ENCODE data around the gene CDKN2C.
"Not testable (repeated sequence)": the region's sequence is repeated elsewhere in the genome, so short reads cannot be mapped to it uniquely, and the experiment has no call there.

CDKN2C gene

DNA sequence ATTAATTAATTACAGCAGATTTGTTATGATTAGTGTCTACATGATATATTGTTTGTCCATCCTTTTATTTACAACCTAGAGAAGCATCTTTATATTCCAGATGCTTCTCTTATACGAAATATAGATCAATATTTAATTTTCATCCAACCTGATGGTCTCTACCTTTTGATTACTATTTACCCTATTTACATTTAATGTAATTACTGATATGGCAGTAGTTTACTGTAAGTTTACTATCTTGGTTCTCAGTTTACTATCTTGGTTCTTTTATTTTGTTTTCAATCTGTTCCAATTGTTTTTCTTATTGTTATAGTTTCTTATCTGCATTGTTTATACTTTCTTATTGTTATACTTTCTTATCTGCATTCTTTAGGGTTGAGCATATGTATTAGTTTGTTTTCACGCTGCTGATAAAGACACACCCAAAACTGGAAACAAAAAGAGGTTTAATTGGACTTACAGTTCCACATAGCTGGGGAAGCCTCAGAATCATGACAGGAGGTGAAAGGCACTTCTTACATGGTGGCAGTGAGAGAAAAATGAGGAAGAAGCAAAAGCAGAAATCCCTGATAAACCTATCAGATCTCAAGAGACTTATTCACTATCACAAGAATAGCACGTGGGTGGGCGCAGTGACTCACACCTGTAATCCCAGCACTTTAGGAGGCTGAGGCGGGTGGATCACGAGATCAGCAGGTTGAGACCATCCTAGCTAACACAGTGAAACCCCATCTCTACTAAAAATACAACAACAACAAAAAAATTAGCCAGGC lies 38.9 kb upstream of the CDKN2C start:
- TF ChIP-seq, protein P1, sequence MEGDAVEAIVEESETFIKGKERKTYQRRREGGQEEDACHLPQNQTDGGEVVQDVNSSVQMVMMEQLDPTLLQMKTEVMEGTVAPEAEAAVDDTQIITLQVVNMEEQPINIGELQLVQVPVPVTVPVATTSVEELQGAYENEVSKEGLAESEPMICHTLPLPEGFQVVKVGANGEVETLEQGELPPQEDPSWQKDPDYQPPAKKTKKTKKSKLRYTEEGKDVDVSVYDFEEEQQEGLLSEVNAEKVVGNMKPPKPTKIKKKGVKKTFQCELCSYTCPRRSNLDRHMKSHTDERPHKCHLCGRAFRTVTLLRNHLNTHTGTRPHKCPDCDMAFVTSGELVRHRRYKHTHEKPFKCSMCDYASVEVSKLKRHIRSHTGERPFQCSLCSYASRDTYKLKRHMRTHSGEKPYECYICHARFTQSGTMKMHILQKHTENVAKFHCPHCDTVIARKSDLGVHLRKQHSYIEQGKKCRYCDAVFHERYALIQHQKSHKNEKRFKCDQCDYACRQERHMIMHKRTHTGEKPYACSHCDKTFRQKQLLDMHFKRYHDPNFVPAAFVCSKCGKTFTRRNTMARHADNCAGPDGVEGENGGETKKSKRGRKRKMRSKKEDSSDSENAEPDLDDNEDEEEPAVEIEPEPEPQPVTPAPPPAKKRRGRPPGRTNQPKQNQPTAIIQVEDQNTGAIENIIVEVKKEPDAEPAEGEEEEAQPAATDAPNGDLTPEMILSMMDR (IDR thresholded peaks at IDR 0.05; ENCODE audit: borderline replicate concordance, insufficient read depth, low read depth, low read length): no peak
- H3K4me3 ChIP-seq (ENCODE audit: low read depth, low read length): no peak overlapping the region

DNA sequence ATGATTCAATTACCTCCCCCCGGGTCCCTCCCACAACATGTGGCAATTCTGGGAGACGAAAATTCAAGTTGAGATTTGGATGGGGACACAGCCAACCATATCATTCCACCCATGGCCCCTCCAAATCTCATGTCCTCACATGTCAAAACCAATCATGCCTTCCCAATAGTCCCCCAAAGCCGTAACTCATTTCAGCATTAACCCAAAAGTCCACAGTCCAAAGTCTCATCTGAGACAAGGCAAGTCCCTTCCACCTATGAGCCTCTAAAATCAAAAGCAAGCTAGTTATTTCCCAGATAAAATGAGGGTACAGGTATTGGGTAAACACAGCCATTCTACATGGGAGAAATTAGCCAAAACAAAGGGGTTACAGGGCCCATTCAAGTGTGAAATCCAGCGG lies 38.0 kb upstream of the CDKN2C start:
- H3K4me3 ChIP-seq (ENCODE audit: low read depth, low read length): not testable (repeated sequence)

DNA sequence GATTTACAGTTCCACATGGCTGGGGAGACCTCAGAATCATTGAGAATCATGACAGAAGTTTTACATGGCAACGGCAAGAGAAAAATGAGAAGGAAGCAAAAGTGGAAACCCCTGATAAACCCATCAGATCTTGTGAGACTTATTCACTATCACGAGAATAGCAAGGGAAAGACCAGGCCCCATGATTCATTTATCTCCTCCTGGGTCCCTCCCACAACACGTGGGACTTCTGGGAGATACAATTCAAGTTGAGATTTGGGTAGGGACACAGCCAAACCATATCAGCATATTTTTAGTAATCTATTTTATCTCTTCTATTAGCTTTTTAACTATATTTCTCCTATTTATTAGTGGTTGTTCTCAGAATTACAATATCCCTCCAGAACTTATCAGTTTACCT lies 36.3 kb upstream of the CDKN2C start:
- not testable (repeated sequence) for H3K4me3 ChIP-seq (ENCODE audit: low read depth, low read length)

DNA sequence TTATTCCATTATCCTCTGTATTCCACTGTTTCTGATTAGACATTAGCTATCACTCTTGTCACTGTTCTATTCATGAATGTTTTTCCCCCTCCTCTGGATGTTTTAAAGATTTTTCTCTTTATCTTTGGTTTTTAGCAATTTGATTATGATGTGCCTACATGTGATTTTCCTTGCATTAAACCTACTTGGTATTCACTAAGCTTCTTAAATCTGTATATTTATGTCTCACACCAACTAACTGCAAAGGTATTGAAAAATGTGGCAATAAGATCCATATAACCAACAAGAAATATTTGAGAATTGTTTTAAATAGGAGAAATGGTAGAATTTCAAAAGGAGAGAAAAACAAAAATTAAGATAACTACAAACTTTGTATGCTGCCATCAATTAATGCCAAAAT lies 35.2 kb upstream of the CDKN2C start:
- TF ChIP-seq, protein P1 (IDR thresholded peaks at IDR 0.05; ENCODE audit: borderline replicate concordance, insufficient read depth, low read depth, low read length): no peak

DNA sequence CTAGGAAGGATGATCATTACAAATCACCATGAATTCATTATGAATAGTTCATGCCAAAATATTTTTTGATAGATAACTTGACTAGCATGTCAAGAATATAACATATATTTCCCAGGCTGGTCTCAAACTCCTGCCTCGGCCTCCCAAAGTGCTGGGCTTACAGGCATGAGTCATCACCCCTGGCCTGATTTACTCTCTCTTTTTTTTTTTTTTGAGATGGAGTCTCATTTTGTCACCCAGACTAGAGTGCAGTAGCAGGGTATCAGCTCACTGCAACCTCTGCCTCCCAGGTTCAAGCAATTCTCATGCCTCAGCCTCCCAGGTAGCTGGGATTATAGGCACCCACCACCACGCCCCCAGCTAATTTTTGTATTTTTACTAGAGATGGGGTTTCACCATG lies 34.8 kb upstream of the CDKN2C start:
- not testable (repeated sequence) for H3K4me3 ChIP-seq (ENCODE audit: low read depth, low read length)

More for the DNA sequence above, 35.2 kb upstream of the CDKN2C start:
- no peak overlapping the region for H3K4me3 ChIP-seq (ENCODE audit: low read depth, low read length)

DNA sequence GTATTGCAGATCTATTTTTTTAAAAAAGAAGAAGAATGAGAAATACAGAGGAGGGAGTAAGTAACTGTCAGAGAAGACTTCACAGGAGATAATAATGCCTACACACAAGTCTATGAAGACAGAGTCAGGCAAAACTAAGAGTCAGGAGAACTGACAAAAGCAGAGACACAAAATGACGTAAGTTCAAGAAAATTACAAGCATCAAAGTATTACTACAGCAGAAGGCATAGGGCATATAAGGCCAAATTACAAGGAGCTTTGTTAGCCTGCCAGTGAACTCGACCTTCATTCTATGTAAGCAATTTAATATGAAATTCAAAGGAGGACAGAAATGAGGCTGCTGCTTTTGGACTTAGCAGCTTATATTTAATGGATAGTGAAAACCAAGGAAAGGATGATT lies 33.7 kb upstream of the CDKN2C start:
- TF ChIP-seq, protein P1 (IDR thresholded peaks at IDR 0.05; ENCODE audit: borderline replicate concordance, insufficient read depth, low read depth, low read length): no peak
- no peak overlapping the region for H3K4me3 ChIP-seq (ENCODE audit: low read depth, low read length)

DNA sequence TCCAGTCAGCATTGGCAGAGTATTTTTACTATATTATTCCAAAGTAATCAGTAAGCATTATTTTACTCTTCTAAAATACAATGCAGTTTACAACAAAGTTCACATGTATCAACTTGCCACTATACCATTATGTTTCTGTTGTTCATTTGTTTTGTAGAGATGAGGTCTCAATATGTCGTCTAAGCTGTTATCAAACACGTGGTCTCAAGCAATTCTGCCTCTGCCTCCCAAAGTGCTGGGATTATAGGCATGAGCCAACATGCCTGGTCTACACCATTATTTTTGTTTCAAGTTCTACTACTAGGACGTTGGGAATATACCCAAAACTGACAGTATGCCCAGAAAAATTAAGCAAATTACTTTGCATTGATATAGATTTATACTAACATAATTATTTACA lies 29.8 kb upstream of the CDKN2C start:
- no peak overlapping the region for H3K4me3 ChIP-seq (ENCODE audit: low read depth, low read length)
- TF ChIP-seq, protein P1 (IDR thresholded peaks at IDR 0.05; ENCODE audit: borderline replicate concordance, insufficient read depth, low read depth, low read length): no peak

DNA sequence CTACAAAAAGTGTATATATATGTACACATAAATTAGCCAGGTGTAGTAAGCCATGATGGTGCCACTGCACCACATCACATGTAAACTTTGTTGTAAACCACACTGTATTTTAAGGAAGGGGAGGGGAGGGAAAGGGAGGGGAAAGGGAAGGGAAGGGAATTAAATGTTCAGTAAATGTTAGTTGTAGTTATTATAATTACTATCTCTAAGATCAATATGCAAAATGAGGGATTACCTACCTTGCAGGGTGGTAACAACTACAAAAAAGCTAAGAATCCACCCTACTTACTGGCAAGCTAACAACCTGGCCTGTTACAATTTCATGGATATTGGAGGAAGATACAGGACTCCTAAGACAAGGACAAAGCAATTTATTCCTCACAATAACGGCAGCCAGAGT lies 27.7 kb upstream of the CDKN2C start:
- no peak overlapping the region for H3K4me3 ChIP-seq (ENCODE audit: low read depth, low read length)
- TF ChIP-seq, protein P1 (IDR thresholded peaks at IDR 0.05; ENCODE audit: borderline replicate concordance, insufficient read depth, low read depth, low read length): no peak

Data from GM12875 (cell line).